ENCODE data around the gene PARD6G. TPM values are rescaled to one million over a fixed set of nuclear protein-coding genes. Genes with fewer than 3 reads are reported as not detected.

Gene PARD6G
- total RNA-seq, 1 experiment from 2014 or later = 13.0 TPM

DNA sequence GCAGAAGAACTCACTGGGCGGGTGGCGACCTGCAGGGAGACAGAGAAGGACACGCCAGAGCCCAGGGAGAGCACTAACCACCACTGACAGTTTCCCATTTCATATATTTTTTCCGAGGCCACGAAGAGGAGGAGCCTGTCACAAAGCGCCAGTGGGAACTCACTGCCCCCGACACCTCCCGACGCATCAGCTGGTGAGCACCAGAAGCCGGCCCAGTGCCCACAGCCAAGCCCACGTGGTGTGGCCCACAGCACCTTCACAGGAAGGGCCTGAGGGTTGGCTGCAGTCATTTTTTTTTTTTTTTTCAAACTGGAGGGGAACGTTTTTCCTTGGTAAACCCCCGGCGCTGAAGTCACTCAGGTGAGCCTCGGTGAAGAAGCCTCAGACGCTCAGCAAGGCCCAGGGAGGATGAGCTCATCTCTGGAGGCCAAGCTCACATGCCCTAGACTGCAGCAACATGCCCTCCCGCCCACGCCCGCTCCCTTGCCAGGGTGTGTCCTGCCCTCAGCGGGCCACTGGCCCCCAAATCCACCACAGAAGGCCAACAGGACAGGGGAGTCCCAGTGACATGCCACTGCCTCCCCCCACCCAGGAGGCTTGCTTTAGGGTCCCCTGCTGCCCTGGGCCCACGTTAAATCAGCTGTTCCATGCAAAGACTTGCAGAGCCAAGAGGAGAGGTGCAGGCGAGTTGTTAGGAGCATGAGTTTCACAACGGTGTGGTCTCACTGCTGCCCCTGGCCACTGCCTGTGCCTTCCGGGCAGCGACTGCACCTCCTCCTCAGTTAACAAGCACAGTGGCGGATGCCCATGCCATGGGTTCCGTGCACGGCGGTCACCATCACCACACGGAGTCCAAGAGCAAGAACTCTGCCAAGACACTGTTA is 68.1 kb downstream of the PARD6G start:
- Mint-ChIP-seq H3K27ac (no peak overlapping the region), H3K9me3 (no peaks in the 10 kb centered on the region), H3K4me3 (no peak overlapping the region), H3K36me3 (no peaks in the 10 kb centered on the region), H3K4me1 (peaks cover 7% of the 10 kb centered on the region), H3K27me3 (ENCODE audit: low read depth) (0 out of 2 replicates have a peak, but pooled peaks cover 4% of the 10 kb centered on the region)
- DNase-seq (ENCODE audit: low spot score) (no peak), ATAC-seq (no peak)
- TF ChIP-seq ZNF263 (CRISPR knock-in tag; IDR thresholded peaks at IDR 0.05; ENCODE audit: low read depth) = no peak
- no peak for TF ChIP-seq GRHL2 (CRISPR knock-in tag; IDR thresholded peaks at IDR 0.05; ENCODE audit: insufficient replicate concordance, severe bottlenecking)
- POLR2A ChIA-PET = no interaction called here
- CTCF ChIA-PET = interaction anchor here (0.7 to 3.0 kb wide), 2 partner anchors 21 to 60 kb away, joined by 3 to 10 read pairs; no protein-coding TSS in a partner anchor

DNA sequence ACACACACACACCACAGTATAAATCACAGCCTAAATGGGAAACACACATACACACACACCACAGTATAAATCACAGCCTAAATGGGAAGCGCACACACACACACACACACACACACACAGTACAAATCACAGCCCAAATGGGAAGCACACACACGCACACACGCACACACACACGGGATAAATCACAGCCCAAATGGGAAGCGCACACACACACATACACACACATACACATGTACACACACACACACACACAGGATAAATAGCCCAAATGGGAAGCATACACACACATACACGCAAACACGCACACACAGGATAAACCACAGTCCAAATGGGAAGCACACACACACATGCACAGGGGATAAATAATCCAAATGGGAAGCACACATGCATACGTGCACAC is 70.2 kb downstream of the PARD6G start:
- no peak for ATAC-seq
- Mint-ChIP-seq H3K4me1 (peaks cover 6% of the 10 kb centered on the region), H3K9me3 (no peaks in the 10 kb centered on the region), H3K27me3 (ENCODE audit: low read depth) (0 out of 2 replicates have a peak, but pooled peaks cover 4% of the 10 kb centered on the region), H3K4me3 (no peak overlapping the region), H3K36me3 (no peaks in the 10 kb centered on the region), H3K27ac (no peak overlapping the region)
- POLR2A ChIA-PET = no interaction called here
- DNase-seq (ENCODE audit: low spot score) = no peak
- TF ChIP-seq ZBTB21 (CRISPR knock-in tag; IDR thresholded peaks at IDR 0.05; ENCODE audit: borderline replicate concordance) (no peak), JAZF1 (CRISPR knock-in tag; IDR thresholded peaks at IDR 0.05) (no peak), MXD4 (CRISPR knock-in tag; IDR thresholded peaks at IDR 0.05; ENCODE audit: borderline replicate concordance) (no peak), SMAD4 (CRISPR knock-in tag; IDR thresholded peaks at IDR 0.05) (no peak)
- TF ChIP-seq, protein P1, sequence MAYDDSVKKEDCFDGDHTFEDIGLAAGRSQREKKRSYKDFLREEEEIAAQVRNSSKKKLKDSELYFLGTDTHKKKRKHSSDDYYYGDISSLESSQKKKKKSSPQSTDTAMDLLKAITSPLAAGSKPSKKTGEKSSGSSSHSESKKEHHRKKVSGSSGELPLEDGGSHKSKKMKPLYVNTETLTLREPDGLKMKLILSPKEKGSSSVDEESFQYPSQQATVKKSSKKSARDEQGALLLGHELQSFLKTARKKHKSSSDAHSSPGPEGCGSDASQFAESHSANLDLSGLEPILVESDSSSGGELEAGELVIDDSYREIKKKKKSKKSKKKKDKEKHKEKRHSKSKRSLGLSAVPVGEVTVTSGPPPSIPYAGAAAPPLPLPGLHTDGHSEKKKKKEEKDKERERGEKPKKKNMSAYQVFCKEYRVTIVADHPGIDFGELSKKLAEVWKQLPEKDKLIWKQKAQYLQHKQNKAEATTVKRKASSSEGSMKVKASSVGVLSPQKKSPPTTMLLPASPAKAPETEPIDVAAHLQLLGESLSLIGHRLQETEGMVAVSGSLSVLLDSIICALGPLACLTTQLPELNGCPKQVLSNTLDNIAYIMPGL (CRISPR knock-in tag; IDR thresholded peaks at IDR 0.05) = no peak
- TF ChIP-seq, protein P2, sequence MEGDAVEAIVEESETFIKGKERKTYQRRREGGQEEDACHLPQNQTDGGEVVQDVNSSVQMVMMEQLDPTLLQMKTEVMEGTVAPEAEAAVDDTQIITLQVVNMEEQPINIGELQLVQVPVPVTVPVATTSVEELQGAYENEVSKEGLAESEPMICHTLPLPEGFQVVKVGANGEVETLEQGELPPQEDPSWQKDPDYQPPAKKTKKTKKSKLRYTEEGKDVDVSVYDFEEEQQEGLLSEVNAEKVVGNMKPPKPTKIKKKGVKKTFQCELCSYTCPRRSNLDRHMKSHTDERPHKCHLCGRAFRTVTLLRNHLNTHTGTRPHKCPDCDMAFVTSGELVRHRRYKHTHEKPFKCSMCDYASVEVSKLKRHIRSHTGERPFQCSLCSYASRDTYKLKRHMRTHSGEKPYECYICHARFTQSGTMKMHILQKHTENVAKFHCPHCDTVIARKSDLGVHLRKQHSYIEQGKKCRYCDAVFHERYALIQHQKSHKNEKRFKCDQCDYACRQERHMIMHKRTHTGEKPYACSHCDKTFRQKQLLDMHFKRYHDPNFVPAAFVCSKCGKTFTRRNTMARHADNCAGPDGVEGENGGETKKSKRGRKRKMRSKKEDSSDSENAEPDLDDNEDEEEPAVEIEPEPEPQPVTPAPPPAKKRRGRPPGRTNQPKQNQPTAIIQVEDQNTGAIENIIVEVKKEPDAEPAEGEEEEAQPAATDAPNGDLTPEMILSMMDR (IDR thresholded peaks at IDR 0.05) = no peak
- TF ChIP-seq, protein P3, sequence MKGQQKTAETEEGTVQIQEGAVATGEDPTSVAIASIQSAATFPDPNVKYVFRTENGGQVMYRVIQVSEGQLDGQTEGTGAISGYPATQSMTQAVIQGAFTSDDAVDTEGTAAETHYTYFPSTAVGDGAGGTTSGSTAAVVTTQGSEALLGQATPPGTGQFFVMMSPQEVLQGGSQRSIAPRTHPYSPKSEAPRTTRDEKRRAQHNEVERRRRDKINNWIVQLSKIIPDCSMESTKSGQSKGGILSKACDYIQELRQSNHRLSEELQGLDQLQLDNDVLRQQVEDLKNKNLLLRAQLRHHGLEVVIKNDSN (CRISPR knock-in tag; IDR thresholded peaks at IDR 0.05) = no peak
- TF ChIP-seq, protein P4, sequence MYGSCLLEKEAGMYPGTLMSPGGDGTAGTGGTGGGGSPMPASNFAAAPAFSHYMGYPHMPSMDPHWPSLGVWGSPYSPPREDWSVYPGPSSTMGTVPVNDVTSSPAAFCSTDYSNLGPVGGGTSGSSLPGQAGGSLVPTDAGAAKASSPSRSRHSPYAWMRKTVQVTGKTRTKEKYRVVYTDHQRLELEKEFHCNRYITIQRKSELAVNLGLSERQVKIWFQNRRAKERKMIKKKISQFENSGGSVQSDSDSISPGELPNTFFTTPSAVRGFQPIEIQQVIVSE (CRISPR knock-in tag; IDR thresholded peaks at IDR 0.05; ENCODE audit: borderline replicate concordance) = no peak
- TF ChIP-seq, protein P5, sequence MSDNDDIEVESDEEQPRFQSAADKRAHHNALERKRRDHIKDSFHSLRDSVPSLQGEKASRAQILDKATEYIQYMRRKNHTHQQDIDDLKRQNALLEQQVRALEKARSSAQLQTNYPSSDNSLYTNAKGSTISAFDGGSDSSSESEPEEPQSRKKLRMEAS (CRISPR knock-in tag; IDR thresholded peaks at IDR 0.05) = no peak
- CTCF ChIA-PET = interaction anchor here (1.6 kb wide), 1 partner anchor 23 kb away, joined by 10 read pairs; no protein-coding TSS in a partner anchor

DNA sequence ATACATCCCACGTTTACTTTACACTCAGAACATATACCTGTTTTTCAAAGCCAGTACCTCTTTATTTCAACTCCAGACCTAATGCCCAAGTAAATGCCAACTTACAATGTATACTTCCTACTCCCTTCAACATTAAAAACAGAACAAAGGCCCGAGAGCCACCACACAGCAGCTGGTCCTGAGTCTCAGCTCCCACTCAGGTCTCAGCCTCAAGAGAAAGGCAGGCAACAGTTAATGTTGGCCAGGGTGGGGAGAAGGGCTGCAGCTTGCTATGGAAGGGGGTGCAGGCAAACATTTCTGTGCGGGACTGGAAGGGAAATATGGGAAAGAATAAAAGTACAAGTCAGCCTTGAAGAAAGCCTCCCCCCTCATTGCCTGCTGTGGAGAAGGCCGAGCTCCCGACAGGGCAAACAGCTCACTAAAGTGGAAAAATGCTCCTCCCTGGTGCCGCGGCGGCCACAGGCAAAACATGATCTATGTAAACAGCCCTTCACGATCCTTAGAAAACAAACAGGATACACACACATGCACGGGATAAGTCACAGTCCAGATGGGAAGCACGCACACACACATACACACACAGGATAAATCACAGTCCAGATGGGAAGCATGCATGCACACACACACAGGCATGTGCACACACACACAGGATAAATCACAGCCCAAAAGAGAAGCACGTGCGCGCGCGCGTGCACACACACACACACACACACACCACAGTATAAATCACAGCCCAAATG is 70.8 kb downstream of the PARD6G start:
- Mint-ChIP-seq H3K4me1 (peaks cover under 1% of the 10 kb centered on the region; the same call in 1 of the 2 replicates), H3K27me3 (ENCODE audit: low read depth) (0 out of 2 replicates have a peak, but pooled peaks cover 4% of the 10 kb centered on the region), H3K9me3 (no peaks in the 10 kb centered on the region), H3K36me3 (no peaks in the 10 kb centered on the region), H3K4me3 (no peak overlapping the region), H3K27ac (no peak overlapping the region; the same call in 1 of the 2 replicates)
- DNase-seq (ENCODE audit: low spot score) = no peak
- ATAC-seq = no peak
- ChIA-PET POLR2A (no interaction called here), CTCF (interaction anchor here (1.4 to 1.6 kb wide), 2 partner anchors 17 to 24 kb away, joined by 4 to 10 read pairs; no protein-coding TSS in a partner anchor)
- TF ChIP-seq RELA (CRISPR knock-in tag; IDR thresholded peaks at IDR 0.05; ENCODE audit: borderline replicate concordance) (no peak), FOXP1 (CRISPR knock-in tag; IDR thresholded peaks at IDR 0.05; ENCODE audit: borderline replicate concordance) (no peak), NR3C1 (CRISPR knock-in tag; conservative IDR thresholded peaks at IDR 0.05; ENCODE audit: low read depth) (no peak), FOXJ3 (CRISPR knock-in tag; IDR thresholded peaks at IDR 0.05; ENCODE audit: borderline replicate concordance) (no peak), NFYB (CRISPR knock-in tag; conservative IDR thresholded peaks at IDR 0.05; ENCODE audit: low read depth) (no peak), ZNF263 (CRISPR knock-in tag; IDR thresholded peaks at IDR 0.05; ENCODE audit: low read depth) (no peak), ATF1 (CRISPR knock-in tag; IDR thresholded peaks at IDR 0.05) (no peak), SP1 (CRISPR knock-in tag; conservative IDR thresholded peaks at IDR 0.05) (no peak), NR2C2 (CRISPR knock-in tag; IDR thresholded peaks at IDR 0.05) (no peak), JUN (CRISPR knock-in tag; IDR thresholded peaks at IDR 0.05) (no peak)
- TF ChIP-seq, protein P2 (IDR thresholded peaks at IDR 0.05) = no peak
